Neural cell (in vitro differentiated cells): ENCODE data around the gene RASD2.

ENCODE experiments used
- MXI1 ChIP-seq: fragments of 450-650 bp; conservative IDR thresholded peaks from 2 replicates; pipeline ENCODE4 v1.6.1; 2014; ENCODE audit warnings: antibody characterized with exemption, mild to moderate bottlenecking; ENCODE audit not compliant: poor library complexity, severe bottlenecking
- POLR2AphosphoS5 ChIP-seq: IDR thresholded peaks from 2 replicates; pipeline ENCODE4 v1.6.1; 2012
- TF ChIP-seq, protein P1 (sequence below): fragments of 450-650 bp; IDR thresholded peaks from 2 replicates; pipeline ENCODE4 v1.5.1; 2014; ENCODE audit warnings: antibody characterized with exemption, mild to moderate bottlenecking, moderate library complexity; ENCODE audit not compliant: poor library complexity, severe bottlenecking

DNA sequence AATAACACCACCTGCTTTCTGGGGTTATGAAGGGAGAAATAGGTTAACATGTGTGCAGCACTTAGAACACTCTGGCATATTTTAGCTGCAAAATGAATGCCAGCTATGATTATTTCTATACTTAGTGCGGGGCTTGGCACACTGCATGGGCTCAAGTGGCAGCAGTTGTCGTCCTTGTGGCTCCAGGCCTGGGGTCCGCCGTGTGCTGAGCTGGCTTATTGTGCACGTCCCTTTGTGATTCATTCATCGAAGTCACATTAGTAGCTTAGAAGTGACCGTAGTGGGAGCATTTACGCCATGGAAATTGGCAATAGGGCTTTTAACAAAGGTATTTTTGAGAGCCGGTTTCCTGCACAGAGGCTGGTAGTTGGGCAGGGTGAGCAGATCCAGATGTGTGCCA, 4.2 kb downstream of the RASD2 start:
- TF ChIP-seq, protein P1, sequence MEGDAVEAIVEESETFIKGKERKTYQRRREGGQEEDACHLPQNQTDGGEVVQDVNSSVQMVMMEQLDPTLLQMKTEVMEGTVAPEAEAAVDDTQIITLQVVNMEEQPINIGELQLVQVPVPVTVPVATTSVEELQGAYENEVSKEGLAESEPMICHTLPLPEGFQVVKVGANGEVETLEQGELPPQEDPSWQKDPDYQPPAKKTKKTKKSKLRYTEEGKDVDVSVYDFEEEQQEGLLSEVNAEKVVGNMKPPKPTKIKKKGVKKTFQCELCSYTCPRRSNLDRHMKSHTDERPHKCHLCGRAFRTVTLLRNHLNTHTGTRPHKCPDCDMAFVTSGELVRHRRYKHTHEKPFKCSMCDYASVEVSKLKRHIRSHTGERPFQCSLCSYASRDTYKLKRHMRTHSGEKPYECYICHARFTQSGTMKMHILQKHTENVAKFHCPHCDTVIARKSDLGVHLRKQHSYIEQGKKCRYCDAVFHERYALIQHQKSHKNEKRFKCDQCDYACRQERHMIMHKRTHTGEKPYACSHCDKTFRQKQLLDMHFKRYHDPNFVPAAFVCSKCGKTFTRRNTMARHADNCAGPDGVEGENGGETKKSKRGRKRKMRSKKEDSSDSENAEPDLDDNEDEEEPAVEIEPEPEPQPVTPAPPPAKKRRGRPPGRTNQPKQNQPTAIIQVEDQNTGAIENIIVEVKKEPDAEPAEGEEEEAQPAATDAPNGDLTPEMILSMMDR, result no peak
- no peak for TF ChIP-seq MXI1
- TF ChIP-seq POLR2AphosphoS5, result no peak
